Neutrophil (primary cell): ENCODE measurements around the gene SPINK5.

Source experiments
- H3K27ac ChIP-seq: fragments of 200-600 bp; sonication (generic); 2 replicates; pipeline ENCODE4 v1.5.1; 2016; ENCODE audit warnings: mild to moderate bottlenecking, moderate library complexity
- H3K27me3 ChIP-seq: fragments of 200-600 bp; sonication (generic); 2 replicates; pipeline ENCODE4 v1.6.0; 2016; ENCODE audit warnings: mild to moderate bottlenecking
- H3K36me3 ChIP-seq: fragments of 200-600 bp; sonication (generic); 2 replicates; pipeline ENCODE4 v1.5.1; 2017
- H3K4me1 ChIP-seq, 2 experiments: fragments of 200-600 bp in 1 of 2; sonication (generic) in 1 of 2; 1 replicate in 1 of 2; 2 replicates in 1 of 2; pipeline versions ENCODE4 v1.5.1 to v1.6.1; 2013 to 2016; ENCODE audit warnings: low read depth in 1 of 2, low read length in 1 of 2, mild to moderate bottlenecking in 1 of 2, moderate library complexity in 1 of 2; ENCODE audit not compliant: control insufficient read depth in 1 of 2, insufficient read depth in 1 of 2
- H3K4me3 ChIP-seq, 2 experiments: fragments of 200-600 bp in 1 of 2; sonication (generic) in 1 of 2; 1 replicate in 1 of 2; 2 replicates in 1 of 2; pipeline ENCODE4 v1.5.1; 2013 to 2016; ENCODE audit warnings: low read depth in 1 of 2, low read length in 1 of 2, mild to moderate bottlenecking in 1 of 2, moderate library complexity in 1 of 2
- H3K9me3 ChIP-seq: fragments of 200-600 bp; sonication (generic); 2 replicates; pipeline ENCODE4 v1.5.1; 2016
- CTCF ChIP-seq: fragments of 200-600 bp; sonication (generic); IDR thresholded peaks from 2 replicates; pipeline ENCODE4 v1.5.1; 2016; ENCODE audit warnings: antibody characterized with exemption

SPINK5 gene

GRCh38 chr5:148147415-148147814 lies 83.6 kb downstream of the SPINK5 start:
- no peaks in the 10 kb centered on the region for H3K27me3 ChIP-seq
- H3K27ac ChIP-seq = no peak overlapping the region
- TF ChIP-seq CTCF = no peak

GRCh38 chr5:148151872-148152271 lies 88.1 kb downstream of the SPINK5 start:
- TF ChIP-seq CTCF = no peak
- no peaks in the 10 kb centered on the region for H3K9me3 ChIP-seq
- no peaks in the 10 kb centered on the region for H3K27me3 ChIP-seq
- H3K27ac ChIP-seq = no peak overlapping the region
- no peaks in the 10 kb centered on the region for H3K4me1 ChIP-seq
- H3K4me3 ChIP-seq = no peak overlapping the region
- H3K36me3 ChIP-seq = no peaks in the 10 kb centered on the region

More at GRCh38 chr5:148147415-148147814, 83.6 kb downstream of the SPINK5 start:
- Histone ChIP-seq H3K4me3 (no peak overlapping the region), H3K9me3 (no peaks in the 10 kb centered on the region), H3K36me3 (no peaks in the 10 kb centered on the region), H3K4me1 (no peaks in the 10 kb centered on the region)

- no peak overlapping the region for H3K27ac ChIP-seq
- H3K9me3 ChIP-seq = no peaks in the 10 kb centered on the region
- H3K4me1 ChIP-seq = no peaks in the 10 kb centered on the region
- no peak overlapping the region for H3K4me3 ChIP-seq
- no peaks in the 10 kb centered on the region for H3K27me3 ChIP-seq
- no peaks in the 10 kb centered on the region for H3K36me3 ChIP-seq
- no peak for TF ChIP-seq CTCF
Observed at GRCh38 chr5:148152781-148153180, 89.0 kb downstream of the SPINK5 start.

GRCh38 chr5:148156609-148157008 lies 92.8 kb downstream of the SPINK5 start:
- H3K27ac ChIP-seq = no peak overlapping the region
- H3K27me3 ChIP-seq = no peaks in the 10 kb centered on the region
- no peaks in the 10 kb centered on the region for H3K4me1 ChIP-seq
- H3K4me3 ChIP-seq = no peak overlapping the region
- no peaks in the 10 kb centered on the region for H3K36me3 ChIP-seq
- no peak for TF ChIP-seq CTCF
- no peaks in the 10 kb centered on the region for H3K9me3 ChIP-seq

- Histone ChIP-seq H3K9me3 (no peaks in the 10 kb centered on the region), H3K27me3 (no peaks in the 10 kb centered on the region), H3K4me1 (no peaks in the 10 kb centered on the region), H3K36me3 (no peaks in the 10 kb centered on the region), H3K27ac (no peak overlapping the region), H3K4me3 (no peak overlapping the region)
- no peak for TF ChIP-seq CTCF
Observed at GRCh38 chr5:148162038-148162437, 98.3 kb downstream of the SPINK5 start.

GRCh38 chr5:148163345-148163744 lies 99.6 kb downstream of the SPINK5 start:
- no peaks in the 10 kb centered on the region for H3K27me3 ChIP-seq
- no peak overlapping the region for H3K27ac ChIP-seq
- H3K4me1 ChIP-seq = no peaks in the 10 kb centered on the region
- H3K4me3 ChIP-seq = no peak overlapping the region
- no peak for TF ChIP-seq CTCF
- H3K9me3 ChIP-seq = no peaks in the 10 kb centered on the region
- H3K36me3 ChIP-seq = no peaks in the 10 kb centered on the region
